Right hindlimb (tissue), 1 donor: Measurements from ENCODE around the gene PRKACB.
"Not testable (repeated sequence)": the region's sequence is repeated elsewhere in the genome, so short reads cannot be mapped to it uniquely, and the experiment has no call there.

Source experiments
- DNase-seq: peaks from one replicate; pipeline ENCODE4 v3.0.0-alpha.2; 2018

PRKACB gene

DNA sequence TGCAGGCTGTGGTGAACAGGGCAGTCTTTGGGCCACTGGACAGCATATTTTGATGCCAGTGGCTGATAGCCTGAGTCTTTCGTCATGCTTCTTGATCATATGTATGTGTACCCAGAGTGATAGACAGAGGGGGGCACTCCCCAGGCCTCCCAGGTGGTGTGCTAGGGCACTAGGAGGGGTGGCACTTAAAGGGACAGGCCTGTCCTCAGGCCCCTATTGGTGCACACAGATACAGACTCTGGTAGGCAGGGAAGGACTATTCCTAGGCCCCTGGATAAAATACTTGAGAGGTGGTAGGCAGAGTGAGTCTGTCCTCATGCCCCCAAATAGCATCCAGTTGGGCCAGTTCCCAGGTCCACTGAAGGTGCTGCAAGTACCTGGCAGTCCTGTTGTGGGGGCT, 80.8 kb downstream of the PRKACB start:
- DNase-seq = no peak

DNA sequence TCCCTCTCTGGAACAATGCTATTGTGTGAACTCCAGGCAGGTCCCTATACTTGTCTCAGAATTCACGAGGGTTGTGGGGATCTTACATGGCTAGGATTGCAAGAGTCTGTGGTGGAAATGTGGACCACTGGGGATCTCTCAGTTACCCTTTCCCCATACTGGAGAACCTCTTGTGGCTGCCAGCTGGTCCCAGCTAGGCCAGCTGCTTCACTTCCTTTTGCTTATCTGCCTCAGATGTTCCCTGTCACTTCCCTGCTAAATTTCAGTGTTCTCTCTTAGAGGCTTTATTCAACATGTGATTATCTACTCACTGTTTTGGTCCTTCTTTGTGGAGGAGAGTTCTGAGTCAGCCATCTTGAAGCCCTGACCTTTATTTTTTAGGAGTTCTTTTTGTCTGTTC, 81.6 kb downstream of the PRKACB start:
- DNase-seq = no peak

DNA sequence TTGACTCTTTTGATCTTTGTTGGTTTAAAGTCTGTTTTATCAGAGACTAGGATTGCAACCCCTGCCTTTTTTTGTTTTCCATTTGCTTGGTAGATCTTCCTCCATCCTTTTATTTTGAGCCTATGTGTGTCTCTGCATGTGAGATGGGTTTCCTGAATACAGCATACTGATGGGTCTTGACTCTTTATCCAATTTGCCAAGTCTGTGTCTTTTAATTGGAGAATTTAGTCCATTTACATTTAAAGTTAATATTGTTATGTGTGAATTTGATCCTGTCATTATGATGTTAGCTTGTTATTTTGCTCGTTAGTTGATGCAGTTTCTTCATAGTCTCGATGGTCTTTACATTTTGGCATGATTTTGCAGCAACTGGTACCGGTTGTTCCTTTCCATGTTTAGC, 88.6 kb downstream of the PRKACB start:
- DNase-seq = not testable (repeated sequence)

DNA sequence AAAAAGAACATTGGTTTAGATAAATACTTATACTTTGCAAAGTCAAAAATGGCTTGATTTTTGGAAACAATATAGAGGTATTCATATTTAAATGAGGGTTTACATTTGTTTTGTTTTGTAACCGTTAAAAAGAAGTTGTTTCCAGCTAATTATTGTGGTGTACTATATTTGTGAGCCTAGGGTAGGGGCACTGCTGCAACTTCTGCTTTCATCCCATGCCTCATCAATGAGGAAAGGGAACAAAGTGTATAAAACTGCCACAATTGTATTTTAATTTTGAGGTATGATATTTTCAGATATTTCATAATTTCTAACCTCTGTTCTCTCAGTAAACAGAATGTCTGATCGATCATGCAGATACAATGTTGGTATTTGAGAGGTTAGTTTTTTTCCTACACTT, 92.2 kb downstream of the PRKACB start:
- DNase-seq = no peak

DNA sequence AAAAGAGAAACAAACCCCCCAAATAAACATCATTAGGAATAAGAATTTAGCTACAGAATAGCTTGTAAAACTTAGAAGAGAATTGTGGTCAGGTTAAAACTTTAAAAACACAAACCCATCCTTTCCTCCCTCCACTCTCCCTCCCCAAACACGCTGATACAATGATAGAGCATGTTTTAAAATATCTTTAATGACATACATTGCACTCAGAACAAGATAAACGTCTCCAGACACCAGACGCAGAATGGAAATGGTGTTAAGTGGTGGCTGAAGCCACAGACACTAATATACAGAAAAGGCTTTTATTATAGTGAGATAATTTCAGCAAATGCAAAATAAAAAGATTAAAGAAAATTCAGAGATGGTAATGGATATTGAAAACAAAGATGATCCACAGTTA, 98.6 kb downstream of the PRKACB start:
- DNase-seq = no peak

DNA sequence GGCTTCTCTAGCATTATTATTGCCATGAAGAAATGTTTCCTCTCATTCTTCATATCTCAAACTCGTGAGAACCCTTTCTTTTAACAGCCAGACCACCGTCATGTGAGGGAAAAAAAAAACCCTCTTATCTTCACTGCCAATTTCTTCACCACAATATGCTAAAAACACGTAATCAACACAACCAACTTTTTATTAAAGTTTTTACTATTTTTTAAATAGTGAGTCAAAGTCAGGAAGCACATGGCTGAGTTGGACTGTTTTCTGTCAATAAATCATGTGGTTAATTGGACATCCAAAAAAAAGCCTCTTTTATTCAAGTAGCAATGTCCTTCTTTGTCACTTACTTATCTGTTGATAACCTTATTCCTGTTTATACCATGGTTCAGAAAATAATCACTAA, 101.5 kb downstream of the PRKACB start:
- DNase-seq = no peak

DNA sequence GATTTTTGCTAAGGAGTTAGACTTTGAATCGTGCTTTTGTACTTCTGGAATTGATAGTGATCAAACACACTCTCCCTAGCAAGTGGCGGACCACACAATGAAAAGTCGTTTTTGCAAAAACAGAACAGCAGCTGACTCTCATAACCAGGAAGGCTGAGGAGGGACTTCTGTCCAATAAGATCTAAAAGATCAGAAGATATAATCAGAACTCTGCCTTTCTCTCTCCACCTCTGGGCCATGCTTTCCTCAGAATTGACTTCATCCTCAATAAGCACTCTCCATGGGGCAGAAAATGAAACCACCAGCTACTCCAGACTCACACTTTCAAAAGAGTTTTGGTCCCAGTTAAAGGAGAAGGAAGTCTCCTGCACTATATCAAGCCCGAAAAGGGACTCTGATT, 102.1 kb downstream of the PRKACB start:
- no peak for DNase-seq

DNA sequence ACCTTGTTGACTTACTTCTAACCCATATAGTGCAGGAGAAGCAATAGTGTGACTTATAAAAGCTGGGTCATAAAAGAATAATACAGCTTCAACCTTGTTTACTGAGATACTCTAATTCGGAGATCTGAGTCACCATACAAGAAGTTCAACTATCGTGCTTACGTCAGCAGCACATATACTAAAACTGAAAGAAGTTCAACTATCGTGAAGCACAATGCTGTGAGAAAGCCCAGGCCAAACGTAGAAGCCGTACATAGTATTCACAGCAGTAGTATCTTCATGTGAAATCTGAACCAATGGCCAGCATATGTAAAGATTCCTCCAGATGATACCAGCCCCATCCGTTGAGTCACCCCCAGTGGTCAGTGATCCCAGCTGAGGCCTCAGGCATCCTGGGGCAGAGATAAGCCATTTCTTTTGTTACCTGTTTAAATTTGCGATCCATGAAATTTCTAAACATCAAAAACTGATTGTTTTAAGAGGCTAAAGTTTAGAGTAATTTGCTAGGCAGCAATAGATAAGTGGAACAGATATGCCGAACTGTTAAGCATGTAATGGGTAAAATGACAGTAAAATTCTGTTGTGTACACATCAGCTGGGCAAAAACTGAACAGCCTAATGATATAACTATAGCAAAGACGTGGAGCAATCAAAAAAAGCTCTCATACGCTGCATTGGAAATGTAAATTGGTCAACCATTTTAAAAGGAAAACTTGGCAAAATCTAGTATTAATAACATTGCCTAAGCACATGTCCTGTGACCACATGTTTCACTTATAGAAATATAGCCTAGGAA, 103.6 kb downstream of the PRKACB start:
- no peak for DNase-seq

DNA sequence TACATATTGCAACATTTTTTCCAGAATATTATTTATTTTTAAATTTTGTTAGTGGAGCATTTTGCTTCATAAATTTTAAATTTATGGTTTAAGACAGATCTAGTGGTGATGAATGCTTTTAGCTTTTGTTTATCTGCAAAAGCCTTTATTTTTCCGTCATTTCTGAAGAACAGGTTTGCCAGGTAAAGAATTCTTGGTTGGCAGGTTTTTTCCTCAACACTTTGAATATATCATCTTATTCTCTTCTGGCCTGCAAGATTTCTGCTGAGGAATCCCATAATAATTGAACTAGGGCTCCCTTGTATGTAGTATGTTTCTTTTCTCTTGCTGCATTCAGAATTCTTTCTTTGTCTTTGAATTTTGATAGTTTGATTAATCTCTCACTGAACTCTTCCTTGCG, 106.6 kb downstream of the PRKACB start:
- DNase-seq = no peak

DNA sequence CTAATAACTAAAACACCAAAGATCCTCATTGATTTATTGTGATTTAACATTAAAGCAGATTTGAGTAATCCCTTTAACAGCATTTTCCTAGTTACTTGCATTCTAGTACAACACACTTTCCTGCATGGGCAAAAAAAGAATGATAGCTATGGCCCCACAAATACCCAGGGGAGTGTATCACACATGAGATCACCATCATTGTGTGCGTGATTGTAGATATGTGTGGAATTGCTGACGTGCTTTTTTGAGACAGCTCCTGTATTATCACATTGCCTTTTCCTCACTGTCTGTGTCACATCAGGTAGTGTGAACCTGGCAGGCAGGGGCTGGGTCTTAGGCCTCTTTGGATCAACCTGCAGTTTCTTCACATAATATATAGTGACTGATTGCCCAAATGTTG, 109.0 kb downstream of the PRKACB start:
- DNase-seq = no peak

DNA sequence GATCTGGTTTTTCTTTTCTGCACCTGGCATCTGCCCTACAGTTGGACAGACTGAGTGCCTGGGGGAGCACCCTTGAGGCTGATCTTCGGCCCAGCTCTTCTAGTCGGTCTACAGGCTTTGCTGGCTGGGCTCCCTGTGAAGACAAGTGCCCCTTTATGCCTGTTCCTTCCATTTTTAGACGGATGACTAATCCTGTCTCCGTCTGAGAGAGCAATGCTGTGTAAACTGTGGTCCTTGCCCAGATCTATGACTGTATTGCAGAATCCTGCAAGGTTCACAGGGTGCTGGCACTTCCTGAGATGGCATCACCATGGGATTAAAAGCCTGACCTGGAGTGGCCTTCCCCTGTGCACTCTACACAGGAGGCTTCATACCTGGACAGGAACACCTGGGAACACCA, 109.8 kb downstream of the PRKACB start:
- peak; percentile 34 for DNase-seq

DNA sequence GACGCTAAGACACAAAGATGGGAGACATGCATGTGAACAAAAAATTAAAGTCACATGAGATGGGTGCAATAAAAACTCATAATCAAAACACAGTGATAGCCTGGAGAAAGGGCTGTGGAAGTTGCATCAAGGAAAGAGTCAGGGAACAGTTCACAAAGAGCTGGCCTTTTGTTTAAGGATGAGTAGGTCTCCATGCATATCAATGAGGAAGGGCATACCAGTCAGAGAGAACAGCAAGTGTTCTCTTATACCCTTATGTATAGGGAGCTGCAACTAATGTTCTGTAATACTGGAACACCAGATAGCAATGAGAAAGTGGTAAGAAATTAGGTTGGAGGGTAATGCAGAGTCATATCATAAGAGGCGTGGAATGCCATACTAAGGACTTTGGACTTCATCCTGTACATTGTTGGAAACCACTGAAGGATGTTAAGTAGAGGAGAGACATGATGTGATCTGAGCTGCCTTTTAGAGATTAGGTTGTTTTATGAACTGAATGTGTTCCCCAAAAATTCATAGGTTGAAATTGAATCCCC, 110.7 kb downstream of the PRKACB start:
- DNase-seq = no peak

DNA sequence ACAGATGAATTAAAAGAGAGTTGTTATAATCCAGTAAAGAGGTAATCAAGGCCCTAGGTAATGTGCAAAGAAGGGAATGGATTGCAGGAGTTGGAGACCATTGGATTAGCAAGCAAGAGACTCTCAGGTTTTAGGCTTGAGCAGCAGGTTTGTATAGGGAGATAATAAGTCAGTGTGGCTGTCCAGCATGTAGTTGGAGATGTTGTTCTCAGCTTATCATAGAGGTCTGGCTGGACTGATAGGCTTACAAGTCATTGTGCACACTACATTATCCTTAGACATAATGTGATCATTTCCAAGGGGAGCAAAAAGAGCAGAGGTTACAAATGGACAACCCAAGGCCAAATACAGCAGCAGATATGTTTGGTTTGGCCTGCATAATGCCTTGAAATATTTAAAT, 111.5 kb downstream of the PRKACB start:
- DNase-seq = no peak

DNA sequence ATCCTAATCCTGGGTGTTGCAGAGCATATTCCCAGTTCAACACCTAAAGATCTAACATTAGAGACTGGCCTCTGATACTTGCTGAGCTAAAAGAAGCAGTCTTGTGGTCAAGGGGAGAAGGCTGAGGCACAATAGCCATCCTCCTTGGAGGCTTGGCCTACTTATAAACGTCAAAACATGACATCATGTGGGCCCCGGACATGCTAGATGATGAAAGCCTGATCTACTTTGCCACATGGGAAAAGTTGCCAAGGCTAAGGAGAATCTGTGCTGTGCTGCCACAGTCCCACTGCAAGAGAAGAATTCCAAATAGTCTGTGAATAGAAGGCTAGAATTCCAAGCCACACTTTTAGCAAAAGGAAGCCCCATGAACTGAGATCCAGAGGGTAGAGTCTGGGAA, 113.5 kb downstream of the PRKACB start:
- DNase-seq = no peak

DNA sequence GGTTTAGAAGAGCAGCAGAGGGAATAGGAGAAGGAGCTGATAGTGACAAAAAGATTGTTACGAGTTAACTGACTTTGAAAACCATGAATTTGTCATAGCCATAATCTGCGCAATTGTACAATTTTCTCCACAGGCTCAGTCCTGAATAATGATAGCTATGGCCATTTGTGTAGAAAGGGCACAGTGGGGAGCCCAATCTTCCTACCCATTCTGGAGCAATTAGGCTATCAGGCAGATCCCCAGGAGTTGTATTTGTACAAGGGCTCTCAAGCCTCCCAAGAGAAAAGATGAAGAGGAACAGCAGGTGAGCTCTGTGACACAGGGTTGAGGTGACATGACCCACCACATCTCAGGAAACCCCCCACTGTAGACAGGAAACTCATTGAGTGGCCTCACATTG, 115.3 kb downstream of the PRKACB start:
- no peak for DNase-seq

DNA sequence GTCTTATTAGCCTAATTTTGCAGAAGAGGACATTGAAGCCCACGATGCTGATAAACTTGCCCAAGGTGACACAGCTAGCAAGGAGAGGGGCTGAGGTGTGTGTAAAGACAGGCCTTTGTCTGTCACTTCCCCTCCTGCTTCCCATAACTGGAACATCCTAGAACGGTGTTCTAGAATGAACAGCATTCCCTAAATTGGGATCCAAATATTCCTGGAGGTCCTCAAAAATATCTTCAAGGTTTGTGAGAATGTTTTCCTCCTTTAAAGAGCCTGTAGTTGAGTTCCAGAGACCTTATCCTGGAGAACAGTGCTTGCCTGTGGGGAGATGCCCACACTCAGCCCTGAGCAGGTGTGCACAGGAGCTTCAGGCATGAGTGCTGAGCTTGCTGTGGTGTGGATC, 115.9 kb downstream of the PRKACB start:
- no peak for DNase-seq

DNA sequence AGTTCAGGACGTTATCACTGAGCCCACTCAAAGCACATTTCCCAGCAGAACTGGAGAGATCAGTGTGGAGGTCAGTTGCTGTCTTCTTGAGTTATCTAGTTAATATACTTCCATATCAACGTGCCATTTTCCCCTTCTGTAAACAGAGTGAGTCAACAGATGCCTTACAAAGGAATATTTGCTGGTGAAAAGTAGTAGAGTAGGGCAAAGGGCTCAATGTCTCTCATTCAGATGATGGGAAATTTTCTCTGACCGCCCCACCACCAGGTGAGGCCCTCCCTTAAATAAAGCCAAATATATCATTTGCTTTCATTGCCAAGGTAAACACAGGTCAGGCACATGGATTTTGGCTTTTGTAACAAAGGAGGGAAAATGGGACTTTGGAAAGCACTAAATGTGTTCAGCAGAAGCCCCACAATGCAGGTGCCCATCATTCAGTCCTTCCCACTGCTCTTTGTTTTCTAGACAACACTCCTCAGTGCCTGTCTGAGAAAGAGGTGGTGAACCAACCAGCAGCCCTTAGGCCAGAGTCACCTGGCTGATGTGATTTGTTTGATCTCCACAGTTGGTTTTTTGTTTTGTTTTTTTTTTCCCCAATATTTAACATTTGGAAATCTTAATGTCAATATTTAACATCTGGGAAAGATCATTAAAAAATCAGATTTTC, 116.9 kb downstream of the PRKACB start:
- DNase-seq = no peak

DNA sequence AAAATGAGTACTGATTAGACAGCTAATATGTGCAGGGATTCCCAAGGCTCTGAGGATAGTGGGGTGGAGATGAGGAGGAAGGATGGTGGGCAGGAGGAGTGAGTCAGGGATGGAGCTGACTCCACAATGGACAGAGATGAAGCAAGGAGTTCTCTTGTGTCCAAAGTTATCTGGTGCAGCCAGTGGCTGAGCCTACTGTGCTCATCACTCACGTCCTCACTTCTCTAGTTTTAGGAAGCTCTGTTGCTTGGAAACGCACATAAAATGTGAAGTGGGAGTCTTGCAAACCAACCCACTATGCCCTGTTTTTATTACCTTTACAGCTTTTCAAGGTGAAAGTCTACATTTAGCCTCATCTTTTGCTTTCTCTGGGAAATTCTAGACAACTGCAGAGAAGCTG, 120.9 kb downstream of the PRKACB start:
- no peak for DNase-seq

DNA sequence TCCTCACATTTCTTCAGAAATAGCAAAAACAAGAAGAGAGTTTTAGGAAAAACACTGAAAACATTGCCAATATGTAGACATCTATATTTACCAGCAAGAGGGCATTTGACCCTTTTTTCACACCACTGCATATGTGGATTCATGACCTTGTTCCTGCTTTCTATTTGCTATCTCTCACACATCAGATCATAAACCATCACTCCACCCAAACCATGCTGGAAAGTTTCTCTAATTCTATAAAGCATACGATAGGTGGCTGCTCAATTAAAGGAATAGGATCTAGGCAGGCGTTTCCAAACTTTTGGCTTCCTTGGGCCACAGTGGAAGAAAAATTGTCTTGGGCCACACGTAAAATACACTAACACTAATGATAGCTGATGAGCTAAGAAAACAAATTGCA, 121.8 kb downstream of the PRKACB start:
- DNase-seq = no peak

DNA sequence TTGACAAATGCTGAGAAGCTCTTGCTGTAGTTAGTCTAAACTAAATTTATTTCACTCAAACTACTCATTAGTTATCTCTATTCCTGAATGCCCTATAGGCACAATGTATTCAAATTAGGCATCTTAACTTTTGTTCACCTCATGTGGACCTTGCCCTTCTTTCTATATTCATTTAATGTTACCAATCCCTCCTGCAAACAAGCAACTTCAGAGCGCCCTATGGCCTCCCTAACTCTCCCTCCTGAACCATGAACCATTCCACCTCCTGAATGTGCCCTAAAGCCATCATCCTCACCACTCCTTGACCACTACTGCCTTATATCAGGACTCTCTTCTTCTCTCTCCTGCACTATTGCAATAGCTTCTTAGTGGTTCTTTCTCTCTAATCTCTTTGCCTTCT, 122.7 kb downstream of the PRKACB start:
- no peak for DNase-seq

DNA sequence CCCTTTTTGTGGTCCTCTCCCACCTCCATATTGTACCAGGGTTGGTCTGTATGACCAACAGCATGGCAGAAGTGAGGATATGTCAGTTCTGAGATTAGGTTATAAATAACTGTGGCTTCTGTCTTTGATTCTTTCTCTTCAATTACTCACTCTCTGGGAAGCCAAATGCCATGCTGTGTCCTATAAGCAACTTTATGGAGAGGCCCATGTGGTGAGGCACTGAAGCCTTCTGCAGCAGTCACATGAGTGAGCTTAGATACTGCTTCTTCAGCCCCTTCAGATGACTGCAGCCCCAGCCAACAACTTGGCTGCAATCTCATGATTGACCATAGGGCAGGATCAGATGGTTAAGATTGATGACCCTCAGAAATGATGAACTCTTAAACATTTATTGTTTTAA, 123.4 kb downstream of the PRKACB start:
- no peak for DNase-seq

DNA sequence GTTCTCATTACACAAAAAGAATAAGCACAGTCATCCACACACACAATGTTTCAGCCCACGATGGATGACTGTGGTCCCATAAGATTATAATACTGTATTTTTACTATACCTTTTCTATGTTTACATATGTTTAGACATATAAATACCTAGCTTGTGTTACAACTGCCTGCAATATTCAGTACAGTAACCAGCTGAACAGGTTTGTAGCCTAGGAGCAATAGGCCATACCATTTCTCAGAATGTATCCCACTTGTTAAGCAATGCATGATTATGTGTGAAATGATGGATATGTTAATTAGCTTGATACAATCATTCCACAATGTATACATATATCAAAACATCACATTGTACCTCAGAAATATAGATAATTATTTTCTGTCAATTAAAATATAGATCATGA, 124.3 kb downstream of the PRKACB start:
- DNase-seq = no peak

DNA sequence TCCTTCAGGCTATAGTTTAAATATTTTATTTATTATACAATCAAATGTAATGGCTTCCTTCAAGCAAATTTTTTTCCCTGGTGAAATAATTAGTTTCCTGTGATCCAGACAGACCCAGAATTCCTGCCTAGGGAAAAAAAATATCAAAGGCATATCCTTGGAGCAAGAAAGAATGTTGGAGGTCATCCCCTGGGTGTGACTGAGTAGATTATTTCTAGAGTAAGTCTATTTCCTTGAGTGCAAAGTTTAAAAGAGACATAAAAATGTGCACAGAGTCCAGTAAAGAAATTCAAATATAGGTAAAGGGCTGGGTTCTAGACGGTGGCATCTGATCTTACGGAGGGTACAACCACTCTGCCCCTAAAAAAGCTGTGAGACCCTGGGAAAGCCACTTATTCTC, 125.2 kb downstream of the PRKACB start:
- no peak for DNase-seq

DNA sequence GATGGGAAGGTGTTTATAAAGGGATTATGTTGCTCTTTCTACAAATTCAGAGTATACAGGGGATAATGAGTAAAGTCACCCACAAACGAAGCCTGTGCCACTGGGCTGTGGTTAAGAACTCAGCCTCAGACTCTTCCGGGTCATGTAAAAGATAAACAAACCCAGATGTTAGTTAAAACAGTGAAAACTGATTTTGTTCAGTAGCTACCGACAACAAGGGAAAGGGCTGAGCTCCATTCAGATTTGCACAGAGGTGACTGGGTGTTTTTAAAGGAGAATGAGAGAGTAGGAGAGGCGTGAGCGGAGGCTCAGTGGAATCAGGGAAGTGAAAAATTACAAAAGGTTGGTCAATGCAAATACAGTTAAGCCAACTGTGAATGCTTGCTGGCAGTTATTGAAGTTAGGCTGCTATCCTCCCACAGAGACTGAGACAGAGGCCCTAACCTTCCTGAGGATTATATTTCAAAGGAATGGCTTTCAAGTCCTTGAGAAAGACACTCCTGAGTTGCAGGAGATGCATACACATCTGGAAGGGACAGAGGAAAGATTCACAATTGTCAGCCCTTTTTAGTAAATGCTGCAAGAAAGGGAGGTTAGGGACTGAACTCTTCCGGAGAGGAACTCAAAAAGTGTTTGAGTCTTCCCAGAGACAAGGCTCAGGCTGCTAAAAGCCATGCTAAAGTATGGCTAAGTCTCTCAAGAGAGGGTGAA, 127.5 kb downstream of the PRKACB start:
- no peak for DNase-seq
